ENCODE measurements around the gene THOC7.

Gene THOC7

GRCh38 chr3:63862804-63863149 is 828 bp downstream of the THOC7 start:
- Histone ChIP-seq H3K27me3 (ENCODE audit: insufficient read depth, low read length) (no peaks in the 10 kb centered on the region), H3K4me3 (ENCODE audit: low read length) (peak overlapping the region; percentile 77), H3K27ac (ENCODE audit: low read depth, low read length) (no peak overlapping the region), H3K36me3 (ENCODE audit: insufficient read depth, low read length) (peaks cover 5% of the 10 kb centered on the region), H3K4me1 (ENCODE audit: insufficient read depth, low read length) (peaks cover 30% of the 10 kb centered on the region), H3K9ac (ENCODE audit: low read depth, low read length) (peak overlapping the region; percentile 96), H3K9me3 (ENCODE audit: insufficient read depth, low read depth, low read length) (no peaks in the 10 kb centered on the region)
- 25% methylated on average over 5 of the region's 5 CpGs for WGBS

GRCh38 chr3:63861306-63861705 is 2.3 kb downstream of the THOC7 start:
- no peak overlapping the region for H3K4me3 ChIP-seq (ENCODE audit: low read length)
- no peak overlapping the region for H3K9ac ChIP-seq (ENCODE audit: low read depth, low read length)
- WGBS: 34% methylated on average over 2 of the region's 5 CpGs
- no peak overlapping the region for H3K27ac ChIP-seq (ENCODE audit: low read depth, low read length)
- no peaks in the 10 kb centered on the region for H3K9me3 ChIP-seq (ENCODE audit: insufficient read depth, low read depth, low read length)
- no peaks in the 10 kb centered on the region for H3K27me3 ChIP-seq (ENCODE audit: insufficient read depth, low read length)
- H3K4me1 ChIP-seq (ENCODE audit: insufficient read depth, low read length): peaks cover 41% of the 10 kb centered on the region
- H3K36me3 ChIP-seq (ENCODE audit: insufficient read depth, low read length): peaks cover 1% of the 10 kb centered on the region; the same call in 1 of the 2 replicates

DNA sequence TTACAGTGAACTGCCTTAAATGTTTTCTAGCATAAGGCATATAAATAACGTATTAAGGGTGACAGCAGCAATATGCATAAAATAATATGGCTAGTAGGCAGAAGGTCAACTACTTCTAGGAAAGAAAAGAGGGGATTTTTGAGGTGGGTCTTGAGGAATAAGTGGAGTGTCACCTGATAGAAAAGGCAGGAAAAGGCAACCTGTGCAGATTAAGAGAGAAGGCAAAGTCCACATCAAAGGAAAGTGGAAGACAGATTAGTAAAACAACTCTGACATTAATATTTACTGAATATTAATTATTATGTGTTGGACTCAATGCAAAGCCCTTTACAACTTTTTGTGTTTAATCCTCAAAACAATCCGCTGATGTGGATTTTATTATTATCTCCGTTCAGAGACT is 2.8 kb downstream of the THOC7 start:
- no peak overlapping the region for H3K4me3 ChIP-seq (ENCODE audit: low read length)
- H3K27ac ChIP-seq (ENCODE audit: low read depth, low read length): no peak overlapping the region
- no peaks in the 10 kb centered on the region for H3K36me3 ChIP-seq (ENCODE audit: insufficient read depth, low read length)
- H3K9me3 ChIP-seq (ENCODE audit: insufficient read depth, low read depth, low read length): no peaks in the 10 kb centered on the region
- H3K9ac ChIP-seq (ENCODE audit: low read depth, low read length): no peak overlapping the region
- no peaks in the 10 kb centered on the region for H3K27me3 ChIP-seq (ENCODE audit: insufficient read depth, low read length)
- 87% methylated on average over 3 of the region's 3 CpGs for WGBS
- H3K4me1 ChIP-seq (ENCODE audit: insufficient read depth, low read length): peaks cover 45% of the 10 kb centered on the region

- no peaks in the 10 kb centered on the region for H3K9me3 ChIP-seq (ENCODE audit: insufficient read depth, low read depth, low read length)
- peaks cover 53% of the 10 kb centered on the region for H3K4me1 ChIP-seq (ENCODE audit: insufficient read depth, low read length)
- H3K36me3 ChIP-seq (ENCODE audit: insufficient read depth, low read length): no peaks in the 10 kb centered on the region
- H3K27me3 ChIP-seq (ENCODE audit: insufficient read depth, low read length): no peaks in the 10 kb centered on the region
- 89% methylated on average over 1 of the region's 2 CpGs for WGBS
- H3K4me3 ChIP-seq (ENCODE audit: low read length): no peak overlapping the region
- no peak overlapping the region for H3K27ac ChIP-seq (ENCODE audit: low read depth, low read length)
- H3K9ac ChIP-seq (ENCODE audit: low read depth, low read length): no peak overlapping the region
These were observed 6.3 kb downstream of the THOC7 start for GRCh38 chr3:63857311-63857710.

DNA sequence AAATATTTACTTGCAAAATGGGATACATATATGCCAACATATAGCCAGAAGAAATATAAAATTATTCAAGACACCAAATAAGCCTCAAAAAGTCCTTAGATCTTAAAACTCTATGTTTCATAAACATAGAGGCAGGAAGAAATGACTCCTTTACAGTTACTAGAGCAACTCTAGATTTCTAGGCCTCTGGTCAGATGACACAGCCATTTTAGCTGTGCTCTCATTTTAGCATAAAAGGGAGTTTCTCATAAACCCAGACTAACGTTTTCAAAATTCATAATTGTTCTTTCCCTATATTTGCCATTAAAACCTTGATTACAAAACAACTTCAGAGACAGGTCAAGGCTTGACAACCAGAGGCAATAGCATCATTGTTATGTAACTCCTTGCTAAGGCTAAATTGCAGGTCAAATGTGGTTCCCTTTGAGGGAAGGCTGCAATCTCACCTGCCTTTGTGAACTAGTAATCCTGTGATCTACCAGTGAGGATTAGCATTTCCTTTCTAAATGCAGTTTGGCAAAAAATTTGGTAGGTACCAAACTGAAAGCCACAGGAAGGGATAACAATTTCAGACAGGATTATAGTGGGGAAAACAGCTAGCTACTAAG is 8.2 kb downstream of the THOC7 start:
- Histone ChIP-seq H3K9me3 (ENCODE audit: insufficient read depth, low read depth, low read length) (no peaks in the 10 kb centered on the region), H3K36me3 (ENCODE audit: insufficient read depth, low read length) (no peaks in the 10 kb centered on the region), H3K4me3 (ENCODE audit: low read length) (no peak overlapping the region), H3K4me1 (ENCODE audit: insufficient read depth, low read length) (peaks cover 36% of the 10 kb centered on the region), H3K9ac (ENCODE audit: low read depth, low read length) (no peak overlapping the region), H3K27me3 (ENCODE audit: insufficient read depth, low read length) (no peaks in the 10 kb centered on the region), H3K27ac (ENCODE audit: low read depth, low read length) (peak overlapping the region; percentile 43)
- WGBS: 46% methylated on average over 1 of the region's 1 CpG

GRCh38 chr3:63853106-63853505 is 10.5 kb downstream of the THOC7 start:
- H3K27ac ChIP-seq (ENCODE audit: low read depth, low read length): no peak overlapping the region
- no peaks in the 10 kb centered on the region for H3K27me3 ChIP-seq (ENCODE audit: insufficient read depth, low read length)
- no peaks in the 10 kb centered on the region for H3K9me3 ChIP-seq (ENCODE audit: insufficient read depth, low read depth, low read length)
- H3K9ac ChIP-seq (ENCODE audit: low read depth, low read length): no peak overlapping the region
- peaks cover 33% of the 10 kb centered on the region for H3K4me1 ChIP-seq (ENCODE audit: insufficient read depth, low read length)
- WGBS: 94% methylated on average over 2 of the region's 4 CpGs
- H3K4me3 ChIP-seq (ENCODE audit: low read length): no peak overlapping the region
- no peaks in the 10 kb centered on the region for H3K36me3 ChIP-seq (ENCODE audit: insufficient read depth, low read length)

DNA sequence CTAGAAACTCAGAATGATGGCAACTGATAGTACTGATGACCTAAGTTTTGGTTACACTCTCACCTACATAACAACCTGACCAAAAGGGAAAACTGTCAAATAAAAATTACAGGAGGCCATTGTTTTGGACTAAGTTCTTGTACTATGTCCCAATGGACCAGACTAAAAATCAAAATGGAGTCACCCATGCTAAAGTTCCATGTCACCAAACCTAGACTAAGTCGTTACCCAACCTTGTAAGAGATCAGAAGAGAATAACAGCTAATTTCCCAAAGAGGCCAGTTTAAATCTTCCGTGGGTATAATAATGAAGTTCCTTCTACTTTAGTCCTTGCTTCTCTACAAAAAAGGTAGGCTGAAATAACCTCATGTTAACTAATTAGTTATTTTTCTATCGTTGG is 12.3 kb downstream of the THOC7 start:
- no peaks in the 10 kb centered on the region for H3K36me3 ChIP-seq (ENCODE audit: insufficient read depth, low read length)
- no peak overlapping the region for H3K4me3 ChIP-seq (ENCODE audit: low read length)
- H3K9ac ChIP-seq (ENCODE audit: low read depth, low read length): no peak overlapping the region
- no peaks in the 10 kb centered on the region for H3K27me3 ChIP-seq (ENCODE audit: insufficient read depth, low read length)
- 95% methylated on average over 3 of the region's 3 CpGs for WGBS
- H3K4me1 ChIP-seq (ENCODE audit: insufficient read depth, low read length): peaks cover 35% of the 10 kb centered on the region
- no peak overlapping the region for H3K27ac ChIP-seq (ENCODE audit: low read depth, low read length)
- H3K9me3 ChIP-seq (ENCODE audit: insufficient read depth, low read depth, low read length): no peaks in the 10 kb centered on the region

- Histone ChIP-seq H3K27ac (ENCODE audit: low read depth, low read length) (no peak overlapping the region), H3K9me3 (ENCODE audit: insufficient read depth, low read depth, low read length) (no peaks in the 10 kb centered on the region), H3K9ac (ENCODE audit: low read depth, low read length) (no peak overlapping the region), H3K36me3 (ENCODE audit: insufficient read depth, low read length) (no peaks in the 10 kb centered on the region), H3K4me3 (ENCODE audit: low read length) (no peak overlapping the region), H3K27me3 (ENCODE audit: insufficient read depth, low read length) (no peaks in the 10 kb centered on the region), H3K4me1 (ENCODE audit: insufficient read depth, low read length) (peaks cover 22% of the 10 kb centered on the region)
- WGBS: 100% methylated on average over 4 of the region's 4 CpGs
These were observed 14.4 kb downstream of the THOC7 start for GRCh38 chr3:63849175-63849574.

- peak overlapping the region; percentile 42; the same call in 1 of the 2 replicates for H3K9ac ChIP-seq (ENCODE audit: low read depth, low read length)
- WGBS: 79% methylated on average over 1 of the region's 1 CpG
- peaks cover 22% of the 10 kb centered on the region for H3K4me1 ChIP-seq (ENCODE audit: insufficient read depth, low read length)
- peak overlapping the region; percentile 24 for H3K27ac ChIP-seq (ENCODE audit: low read depth, low read length)
- H3K36me3 ChIP-seq (ENCODE audit: insufficient read depth, low read length): no peaks in the 10 kb centered on the region
- H3K4me3 ChIP-seq (ENCODE audit: low read length): peak overlapping the region; percentile 18; the same call in 1 of the 2 replicates
- H3K27me3 ChIP-seq (ENCODE audit: insufficient read depth, low read length): no peaks in the 10 kb centered on the region
- no peaks in the 10 kb centered on the region for H3K9me3 ChIP-seq (ENCODE audit: insufficient read depth, low read depth, low read length)
These were observed 15.7 kb downstream of the THOC7 start for GRCh38 chr3:63847718-63848450.

GRCh38 chr3:63845215-63845614 is 18.4 kb downstream of the THOC7 start:
- Histone ChIP-seq H3K27ac (ENCODE audit: low read depth, low read length) (no peak overlapping the region), H3K4me1 (ENCODE audit: insufficient read depth, low read length) (peaks cover 22% of the 10 kb centered on the region), H3K27me3 (ENCODE audit: insufficient read depth, low read length) (no peaks in the 10 kb centered on the region), H3K9me3 (ENCODE audit: insufficient read depth, low read depth, low read length) (no peaks in the 10 kb centered on the region), H3K36me3 (ENCODE audit: insufficient read depth, low read length) (no peaks in the 10 kb centered on the region), H3K4me3 (ENCODE audit: low read length) (no peak overlapping the region), H3K9ac (ENCODE audit: low read depth, low read length) (no peak overlapping the region)
- 92% methylated on average over 4 of the region's 4 CpGs for WGBS

GRCh38 chr3:63842127-63842526 is 21.5 kb downstream of the THOC7 start:
- H3K4me1 ChIP-seq (ENCODE audit: insufficient read depth, low read length): peaks cover 6% of the 10 kb centered on the region
- H3K9ac ChIP-seq (ENCODE audit: low read depth, low read length): no peak overlapping the region
- H3K9me3 ChIP-seq (ENCODE audit: insufficient read depth, low read depth, low read length): no peaks in the 10 kb centered on the region
- no peaks in the 10 kb centered on the region for H3K27me3 ChIP-seq (ENCODE audit: insufficient read depth, low read length)
- H3K27ac ChIP-seq (ENCODE audit: low read depth, low read length): no peak overlapping the region
- H3K4me3 ChIP-seq (ENCODE audit: low read length): no peak overlapping the region
- no peaks in the 10 kb centered on the region for H3K36me3 ChIP-seq (ENCODE audit: insufficient read depth, low read length)
